K562 (cell line): ENCODE results near the gene EIF4EBP2. TPM values are rescaled to one million over a fixed set of nuclear protein-coding genes. Genes with fewer than 3 reads are reported as not detected.
A peak's percentile ranks its signal among the peaks of the same experiment; 100 is the strongest.

Experiments
- CBX3 ChIP-seq, 2 experiments: IDR thresholded peaks; 1 replicate in 1 of 2; 2 replicates in 1 of 2; pipeline ENCODE4 v1.6.1; 2012; ENCODE audit warnings: inconsistent platforms in 2 of 2, low read length in 2 of 2, borderline replicate concordance in 1 of 2, control low read depth in 1 of 2
- CC2D1A ChIP-seq: fragments of 450-650 bp; IDR thresholded peaks from 2 replicates; pipeline ENCODE4 v1.6.1; 2017; ENCODE audit warnings: mild to moderate bottlenecking
- HDGF ChIP-seq: fragments of 450-650 bp; IDR thresholded peaks from 2 replicates; pipeline ENCODE4 v1.6.1; 2016
- MYC ChIP-seq, 2 experiments: fragments of 250-450 bp in 1 of 2; sonication (Bioruptor Pico) in 1 of 2; IDR thresholded peaks; 2 replicates each; pipeline versions ENCODE4 v1.5.1 to v1.6.1; 2012 to 2021; ENCODE audit warnings: low read depth in 2 of 2, borderline replicate concordance in 1 of 2, improper control_type of control experiment in 1 of 2, low read length in 1 of 2, mild to moderate bottlenecking in 1 of 2, moderate library complexity in 1 of 2
- SIN3A ChIP-seq, 2 experiments: fragments of 150-350 bp in 1 of 2; IDR thresholded peaks; 2 replicates each; pipeline ENCODE4 v1.6.1; 2011 to 2016; ENCODE audit warnings: borderline replicate concordance in 2 of 2, low read depth in 2 of 2, low read length in 2 of 2, mild to moderate bottlenecking in 2 of 2, moderate library complexity in 2 of 2; ENCODE audit not compliant: control insufficient read depth in 1 of 2
- SRSF3 ChIP-seq: fragments of 200-400 bp; formaldehyde crosslinking; IDR thresholded peaks from 2 replicates; pipeline ENCODE4 v1.6.1; 2016; ENCODE audit warnings: mild to moderate bottlenecking, low read length, moderate library complexity; ENCODE audit not compliant: insufficient read depth
- TARDBP ChIP-seq: fragments of 450-650 bp; IDR thresholded peaks from 2 replicates; pipeline ENCODE4 v1.6.1; 2016
- TBP ChIP-seq: optimal IDR thresholded peaks from 2 replicates; pipeline ENCODE3; 2011; ENCODE audit warnings: low read depth, low read length, improper control_type of control experiment
- ZBTB7A ChIP-seq: IDR thresholded peaks from 2 replicates; pipeline ENCODE4 v1.6.1; 2011; ENCODE audit warnings: low read depth, mild to moderate bottlenecking, low read length, moderate library complexity, borderline replicate concordance; ENCODE audit not compliant: control insufficient read depth
- ZNF583 ChIP-seq: fragments of 250-450 bp; sonication (Bioruptor Pico); IDR thresholded peaks from 2 replicates; pipeline ENCODE4 v1.4.0; 2020
- polyA plus RNA-seq, 8 experiments: library from polyadenylated mRNA; depleted of rRNA in 4 of 8; stranded (reverse) in 5 of 8; unstranded in 3 of 8; fragments of >200 nt; fragmentation: Nextera tagmentation in 2 of 8; fragmentation: Illumina TruSeq in 1 of 8; extraction: Ambion mirVana in 2 of 8; extraction: Trizol in 1 of 8; gene quantifications; 2 replicates each; pipeline versions ENCODE4 v1.2.1 to v1.2.3, GENCODE V29; 2011 to 2014; ENCODE audit warnings: inconsistent platforms in 1 of 8, missing spikeins in 1 of 8
- total RNA-seq, 7 experiments: library from RNA; depleted of rRNA in 6 of 7; stranded (reverse); fragments of >200 nt in 6 of 7; fragmentation: Illumina TruSeq in 2 of 7; extraction: Trizol in 2 of 7; gene quantifications; 2 replicates each; pipeline versions ENCODE4 v1.2.1 to v1.2.3, GENCODE V29; 2011 to 2021; ENCODE audit warnings: low replicate concordance in 1 of 7

Gene EIF4EBP2
- total and polyA plus RNA-seq, 9 of the 15 experiments (the other 6 are each of a cell fraction or from before 2014, with no cell fraction given), result 16.1 to 67.5 (median 38.3) TPM

GRCh38 chr10:70363971-70364771 lies 39.8 kb upstream of the EIF4EBP2 start (continued):
- peak; percentile 71 for TF ChIP-seq ZBTB7A
- peak; percentile 24 for TF ChIP-seq TBP
- TF ChIP-seq SIN3A (IDR thresholded peaks at IDR 0.05; ENCODE audit: borderline replicate concordance in 2 of 2, control insufficient read depth in 1 of 2, low read depth in 2 of 2, low read length in 2 of 2), result 0 out of 4 replicates have a peak, but pooled peaks of 1 of the 2 experiments have one; percentile 42
- TF ChIP-seq ZNF583 (CRISPR knock-in tag), result 0 out of 2 replicates have a peak, but pooled peaks have one; percentile 10
- TF ChIP-seq CBX3 (IDR thresholded peaks at IDR 0.05; ENCODE audit: borderline replicate concordance in 1 of 2, low read length in 2 of 2), result peak in 1 of 2 experiments; percentile 64; a peak in 1 of 3 replicates
- TF ChIP-seq HDGF, result 0 out of 2 replicates have a peak, but pooled peaks have one; percentile 53
- TF ChIP-seq TARDBP, result no peak
- TF ChIP-seq MYC (IDR thresholded peaks at IDR 0.05; ENCODE audit: low read depth, low read length), result 0 out of 2 replicates have a peak, but pooled peaks have one; percentile 20
- no peak for TF ChIP-seq MYC (CRISPR knock-in tag; IDR thresholded peaks at IDR 0.05; ENCODE audit: borderline replicate concordance, low read depth)
- no peak for TF ChIP-seq SRSF3
- peak; percentile 82 for TF ChIP-seq CC2D1A
